HepG2 (cell line): ENCODE data around the gene SPINDOC. TPM values are rescaled to one million over a fixed set of nuclear protein-coding genes. Genes with fewer than 3 reads are reported as not detected.

Experiments used
- ARNT2 ChIP-seq: sonication (generic); formaldehyde crosslinking; IDR thresholded peaks from 2 replicates; pipeline ENCODE4 v1.8.0; 2022; ENCODE audit warnings: mild to moderate bottlenecking, low read depth, missing genetic modification reagents, moderate library complexity
- CSRNP2 ChIP-seq: sonication (generic); formaldehyde crosslinking; conservative IDR thresholded peaks from 2 replicates; pipeline ENCODE4 v1.8.0; 2022; ENCODE audit warnings: low read depth, missing genetic modification reagents
- ELF3 ChIP-seq: IDR thresholded peaks from 2 replicates; pipeline ENCODE4 v1.6.1; 2016; ENCODE audit warnings: missing genetic modification reagents, missing compliant biosample characterization
- FOXA3 ChIP-seq: IDR thresholded peaks from 2 replicates; pipeline ENCODE4 v1.6.1; 2016; ENCODE audit warnings: missing genetic modification reagents, missing compliant biosample characterization
- FOXK2 ChIP-seq: fragments of 450-650 bp; IDR thresholded peaks from 2 replicates; pipeline ENCODE4 v1.6.1; 2016
- MED8 ChIP-seq: sonication (generic); formaldehyde crosslinking; IDR thresholded peaks from 2 replicates; pipeline ENCODE4 v1.8.1; 2023; ENCODE audit warnings: mild to moderate bottlenecking, missing genetic modification reagents; ENCODE audit not compliant: insufficient replicate concordance
- MEIS2 ChIP-seq: sonication (generic); formaldehyde crosslinking; IDR thresholded peaks from 2 replicates; pipeline ENCODE4 v1.9.0; 2021; ENCODE audit warnings: mild to moderate bottlenecking, missing genetic modification reagents
- MIER3 ChIP-seq: IDR thresholded peaks from 2 replicates; pipeline ENCODE4 v1.6.1; 2016; ENCODE audit warnings: missing compliant biosample characterization, borderline replicate concordance
- RXRB ChIP-seq: IDR thresholded peaks from 2 replicates; pipeline ENCODE4 v1.6.1; 2016; ENCODE audit warnings: borderline replicate concordance, missing genetic modification reagents, missing compliant biosample characterization
- SAP130 ChIP-seq: IDR thresholded peaks from 2 replicates; pipeline ENCODE4 v1.6.1; 2016; ENCODE audit warnings: low read depth
- SMAD9 ChIP-seq: sonication (generic); formaldehyde crosslinking; IDR thresholded peaks from 2 replicates; pipeline ENCODE4 v1.5.1; 2020; ENCODE audit warnings: mild to moderate bottlenecking, missing genetic modification reagents
- SMYD3 ChIP-seq: sonication (generic); formaldehyde crosslinking; IDR thresholded peaks from 2 replicates; pipeline ENCODE4 v1.8.1; 2023; ENCODE audit warnings: mild to moderate bottlenecking, missing genetic modification reagents
- TARDBP ChIP-seq: sonication (generic); formaldehyde crosslinking; IDR thresholded peaks from 2 replicates; pipeline ENCODE4 v1.8.0; 2022; ENCODE audit warnings: mild to moderate bottlenecking, missing genetic modification reagents
- ZBED4 ChIP-seq: sonication (generic); formaldehyde crosslinking; IDR thresholded peaks from 2 replicates; pipeline ENCODE4 v1.4.0; 2020; ENCODE audit warnings: missing genetic modification reagents, borderline replicate concordance
- ZNF337 ChIP-seq: sonication (generic); formaldehyde crosslinking; IDR thresholded peaks from 2 replicates; pipeline ENCODE4 v1.5.1; 2020; ENCODE audit warnings: missing genetic modification reagents, low read depth, mild to moderate bottlenecking, borderline replicate concordance
- ZNF550 ChIP-seq: sonication (generic); formaldehyde crosslinking; IDR thresholded peaks from 2 replicates; pipeline ENCODE4 v1.4.0; 2020; ENCODE audit warnings: mild to moderate bottlenecking, missing genetic modification reagents, borderline replicate concordance
- ZNF589 ChIP-seq: sonication (generic); formaldehyde crosslinking; conservative IDR thresholded peaks from 2 replicates; pipeline ENCODE4 v1.8.0; 2022; ENCODE audit warnings: mild to moderate bottlenecking, moderate library complexity, missing genetic modification reagents
- ZNF598 ChIP-seq: sonication (generic); formaldehyde crosslinking; IDR thresholded peaks from 2 replicates; pipeline ENCODE4 v1.5.1; 2020; ENCODE audit warnings: mild to moderate bottlenecking, missing genetic modification reagents, borderline replicate concordance
- ZNF781 ChIP-seq: sonication (generic); formaldehyde crosslinking; IDR thresholded peaks from 2 replicates; pipeline ENCODE4 v1.5.1; 2020; ENCODE audit warnings: borderline replicate concordance, mild to moderate bottlenecking, missing genetic modification reagents; ENCODE audit errors: not compliant biosample characterization
- ZSCAN12 ChIP-seq: sonication (generic); formaldehyde crosslinking; IDR thresholded peaks from 2 replicates; pipeline ENCODE4 v1.9.0; 2021; ENCODE audit warnings: mild to moderate bottlenecking, missing genetic modification reagents
- polyA plus RNA-seq, 8 experiments: library from polyadenylated mRNA; depleted of rRNA in 3 of 8; stranded (reverse) in 7 of 8; unstranded in 1 of 8; fragments of >200 nt; fragmentation: Illumina TruSeq in 4 of 8; extraction: Trizol in 4 of 8; gene quantifications; 2 replicates each; pipeline versions ENCODE4 v1.2.1 to v1.2.3, GENCODE V29; 2011 to 2016; ENCODE audit warnings: low read depth in 4 of 8, missing spikeins in 1 of 8, mixed read lengths in 1 of 8; ENCODE audit not compliant: insufficient read depth in 1 of 8
- total RNA-seq, 5 experiments: library from RNA; depleted of rRNA; stranded (reverse); fragments of >200 nt; fragmentation: Illumina TruSeq; extraction: Trizol; gene quantifications; 2 replicates each; pipeline ENCODE4 v1.2.3, GENCODE V29; 2016; ENCODE audit warnings: low read depth in 1 of 5
- TF ChIP-seq, protein P1 (sequence below): sonication (generic); formaldehyde crosslinking; IDR thresholded peaks from 2 replicates; pipeline ENCODE4 v1.5.0; 2020; ENCODE audit warnings: missing genetic modification reagents
- TF ChIP-seq, protein P2 (sequence below): sonication (generic); formaldehyde crosslinking; IDR thresholded peaks from 2 replicates; pipeline ENCODE4 v1.5.0; 2020; ENCODE audit warnings: missing genetic modification reagents

SPINDOC gene
- total and polyA plus RNA-seq, 2 of the 13 experiments (the other 11 are each of a cell fraction or from before 2014, with no cell fraction given) = 21.4 to 29.9 TPM

GRCh38 chr11:63838678-63839507 lies 25.6 kb downstream of the SPINDOC start, which contains the start of gene MARK2 (continued):
- TF ChIP-seq ZNF550 (CRISPR knock-in tag) (no peak), ZNF781 (CRISPR knock-in tag) (no peak), MEIS2 (CRISPR knock-in tag) (peak; percentile 41; the same call in 1 of the 2 replicates), ZNF589 (no peak), SMAD9 (CRISPR knock-in tag) (no peak), ZNF598 (CRISPR knock-in tag) (no peak), ZBED4 (no peak), ARNT2 (CRISPR knock-in tag) (peak; percentile 70), SMYD3 (CRISPR knock-in tag) (no peak), FOXK2 (peak; percentile 63; the same call in 1 of the 2 replicates), CSRNP2 (CRISPR knock-in tag) (no peak), SAP130 (peak; percentile 87), ZNF337 (CRISPR knock-in tag) (no peak), ZSCAN12 (CRISPR knock-in tag) (no peak), RXRB (CRISPR knock-in tag) (peak; percentile 21; the same call in 1 of the 2 replicates), MED8 (CRISPR knock-in tag) (no peak), ELF3 (CRISPR knock-in tag) (peak; percentile 78), TARDBP (CRISPR knock-in tag) (no peak), FOXA3 (peak; percentile 45; the same call in 1 of the 2 replicates), MIER3 (CRISPR knock-in tag) (no peak)
- TF ChIP-seq, protein P1, sequence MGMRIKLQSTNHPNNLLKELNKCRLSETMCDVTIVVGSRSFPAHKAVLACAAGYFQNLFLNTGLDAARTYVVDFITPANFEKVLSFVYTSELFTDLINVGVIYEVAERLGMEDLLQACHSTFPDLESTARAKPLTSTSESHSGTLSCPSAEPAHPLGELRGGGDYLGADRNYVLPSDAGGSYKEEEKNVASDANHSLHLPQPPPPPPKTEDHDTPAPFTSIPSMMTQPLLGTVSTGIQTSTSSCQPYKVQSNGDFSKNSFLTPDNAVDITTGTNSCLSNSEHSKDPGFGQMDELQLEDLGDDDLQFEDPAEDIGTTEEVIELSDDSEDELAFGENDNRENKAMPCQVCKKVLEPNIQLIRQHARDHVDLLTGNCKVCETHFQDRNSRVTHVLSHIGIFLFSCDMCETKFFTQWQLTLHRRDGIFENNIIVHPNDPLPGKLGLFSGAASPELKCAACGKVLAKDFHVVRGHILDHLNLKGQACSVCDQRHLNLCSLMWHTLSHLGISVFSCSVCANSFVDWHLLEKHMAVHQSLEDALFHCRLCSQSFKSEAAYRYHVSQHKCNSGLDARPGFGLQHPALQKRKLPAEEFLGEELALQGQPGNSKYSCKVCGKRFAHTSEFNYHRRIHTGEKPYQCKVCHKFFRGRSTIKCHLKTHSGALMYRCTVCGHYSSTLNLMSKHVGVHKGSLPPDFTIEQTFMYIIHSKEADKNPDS (CRISPR knock-in tag) = no peak
- TF ChIP-seq, protein P2, sequence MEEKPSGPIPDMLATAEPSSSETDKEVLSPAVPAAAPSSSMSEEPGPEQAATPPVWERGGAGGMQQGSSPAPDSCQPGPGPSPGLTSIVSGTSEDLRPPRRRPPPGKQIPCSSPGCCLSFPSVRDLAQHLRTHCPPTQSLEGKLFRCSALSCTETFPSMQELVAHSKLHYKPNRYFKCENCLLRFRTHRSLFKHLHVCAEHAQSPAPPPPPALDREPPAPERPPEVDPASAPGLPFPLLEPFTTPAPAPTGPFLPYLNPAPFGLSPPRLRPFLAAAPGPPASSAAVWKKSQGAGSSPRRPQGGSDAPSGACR (CRISPR knock-in tag) = no peak
